Airway epithelial cell (primary cell): ENCODE results near the gene NXPH4. TPM values are rescaled to one million over a fixed set of nuclear protein-coding genes. Genes with fewer than 3 reads are reported as not detected.

ENCODE experiments used
- total RNA-seq: library from RNA; depleted of rRNA; stranded (reverse); fragments of >200 nt; gene quantifications from 2 replicates; pipeline ENCODE4 v1.2.3, GENCODE V29; 2015

Gene NXPH4
- 6.2 and 9.3 TPM in 2 replicates for total RNA-seq

GRCh38 chr12:57216014-57216911 lies at the start of gene NXPH4:
Gene NXPH4, plus strand, starts transcription at chr12:57216794. Its CDS starts 176 bp downstream, at chr12:57216970.

GRCh38 chr12:57229634-57230380 lies 13.2 kb downstream of the NXPH4 start, which contains the start of gene SHMT2:
Gene SHMT2, plus strand, starts transcription at chr12:57229711. Its CDS starts 68 bp downstream, at chr12:57229779.

GRCh38 chr12:57250956-57251355 lies 34.4 kb downstream of the NXPH4 start, which contains the start of gene STAC3:
Gene STAC3, minus strand, starts transcription at chr12:57251187. Its CDS starts 1,551 bp downstream, at chr12:57249636.

Other genes with a start within 250 kb of the NXPH4 start
- gene ZBTB39, start 210.2 kb upstream of the NXPH4 start, total RNA-seq: 3.5 and 5.2 TPM in 2 replicates
- not detected in 2 replicates for gene TAC3, start 200.3 kb upstream of the NXPH4 start, total RNA-seq
- not detected in 2 replicates for gene MYO1A, start 166.7 kb upstream of the NXPH4 start, total RNA-seq
- gene NEMP1, start 138.0 kb upstream of the NXPH4 start, total RNA-seq: 7.5 and 10.4 TPM in 2 replicates
- 72.4 and 73.9 TPM in 2 replicates for gene NAB2, start 127.7 kb upstream of the NXPH4 start, total RNA-seq
- gene STAT6, start 105.4 kb upstream of the NXPH4 start, total RNA-seq: 65.3 and 78.1 TPM in 2 replicates
- 25.8 and 34.4 TPM in 2 replicates for gene LRP1, start 88.3 kb upstream of the NXPH4 start, total RNA-seq
- not detected in 2 replicates for gene LRP1-AS, start 69.2 kb upstream of the NXPH4 start, total RNA-seq
- gene SHMT2, start 12.9 kb downstream of the NXPH4 start, total RNA-seq: 151 and 181 TPM in 2 replicates
- gene STAC3, start 34.4 kb downstream of the NXPH4 start, total RNA-seq: 0.35 and 1.1 TPM in 2 replicates
- 12.1 and 19.6 TPM in 2 replicates for gene R3HDM2, start 214.2 kb downstream of the NXPH4 start, total RNA-seq
- gene INHBC, start 218.0 kb downstream of the NXPH4 start, total RNA-seq: 0.74 TPM in 1 of 2 replicates, not detected in the other
- gene INHBE, start 238.5 kb downstream of the NXPH4 start, total RNA-seq: 0.21 TPM in 1 of 2 replicates, not detected in the other
- 0.05 and 0.21 TPM in 2 replicates for gene GLI1, start 243.0 kb downstream of the NXPH4 start, total RNA-seq